Measurements from ENCODE around the gene PYDC2.
"Not testable (repeated sequence)": the region's sequence is repeated elsewhere in the genome, so short reads cannot be mapped to it uniquely, and the experiment has no call there.

The PYDC2 gene

GRCh38 chr3:191470545-191470944 lies 9.6 kb downstream of the PYDC2 start:
- FAIRE-seq, result no peak

- no peak for FAIRE-seq
These were observed 12.8 kb downstream of the PYDC2 start for GRCh38 chr3:191473661-191474198.

- peak; percentile 58 for FAIRE-seq
These were observed 15.3 kb downstream of the PYDC2 start for GRCh38 chr3:191476066-191476772.

DNA sequence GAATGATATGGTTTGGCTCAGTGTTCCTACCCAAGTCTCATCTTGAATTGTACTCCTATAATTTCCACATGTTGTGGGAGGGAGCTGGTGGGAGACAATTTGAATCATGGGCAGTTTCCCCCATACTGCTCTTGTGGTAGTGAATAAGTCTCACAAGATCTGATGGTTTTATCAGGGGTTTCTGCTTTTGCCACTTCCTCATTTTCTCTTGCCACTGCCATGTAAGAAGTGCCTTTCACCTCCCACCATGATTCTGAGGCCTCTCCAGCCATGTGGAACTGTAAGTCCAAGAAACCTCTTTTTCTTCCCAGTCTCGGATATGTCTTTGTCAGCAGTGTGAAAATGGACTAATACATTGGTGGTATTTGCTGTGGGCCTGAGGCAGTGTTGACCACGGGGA lies 23.0 kb downstream of the PYDC2 start:
- not testable (repeated sequence) for FAIRE-seq

GRCh38 chr3:191484461-191484860 lies 23.5 kb downstream of the PYDC2 start:
- FAIRE-seq, result no peak

DNA sequence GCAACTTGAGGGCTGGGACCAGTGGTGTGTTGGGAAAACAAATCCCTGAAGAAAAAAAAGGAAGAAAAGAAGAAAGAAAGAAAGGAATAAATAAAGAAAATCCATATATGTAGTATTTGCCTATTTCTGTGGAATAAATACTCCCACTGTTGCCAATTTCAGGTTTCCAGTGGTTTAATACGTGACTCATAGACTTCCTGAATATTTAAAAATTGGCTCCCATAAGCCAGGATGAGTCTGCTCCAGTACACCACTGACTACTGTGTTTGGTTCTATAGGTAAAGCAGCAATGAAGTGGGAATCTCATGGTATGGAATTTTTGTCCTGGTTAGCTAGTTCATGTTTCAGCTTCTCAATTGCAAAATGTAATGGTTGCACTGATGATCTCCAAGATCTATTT lies 31.6 kb downstream of the PYDC2 start:
- no peak for FAIRE-seq

DNA sequence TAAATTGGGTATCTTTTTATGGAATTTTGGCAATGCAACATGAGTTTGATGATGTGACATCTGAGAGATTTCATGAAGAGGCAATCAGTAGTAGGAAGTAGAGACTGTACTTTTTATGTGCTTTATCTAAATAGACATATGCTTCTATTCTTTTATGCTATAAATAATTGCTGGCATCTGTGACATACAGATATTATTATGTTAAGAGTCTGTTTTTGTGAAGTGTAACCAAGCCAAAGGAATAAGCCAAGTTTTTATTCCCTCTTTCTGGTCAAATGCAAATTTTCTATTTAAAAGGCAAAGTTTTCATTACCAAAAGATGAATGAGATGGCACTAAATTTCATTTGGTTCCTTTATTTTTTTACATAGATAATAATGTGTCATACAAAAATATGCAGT lies 32.4 kb downstream of the PYDC2 start:
- FAIRE-seq, result no peak

- no peak for FAIRE-seq
These were observed 38.5 kb downstream of the PYDC2 start for GRCh38 chr3:191499307-191500080.

DNA sequence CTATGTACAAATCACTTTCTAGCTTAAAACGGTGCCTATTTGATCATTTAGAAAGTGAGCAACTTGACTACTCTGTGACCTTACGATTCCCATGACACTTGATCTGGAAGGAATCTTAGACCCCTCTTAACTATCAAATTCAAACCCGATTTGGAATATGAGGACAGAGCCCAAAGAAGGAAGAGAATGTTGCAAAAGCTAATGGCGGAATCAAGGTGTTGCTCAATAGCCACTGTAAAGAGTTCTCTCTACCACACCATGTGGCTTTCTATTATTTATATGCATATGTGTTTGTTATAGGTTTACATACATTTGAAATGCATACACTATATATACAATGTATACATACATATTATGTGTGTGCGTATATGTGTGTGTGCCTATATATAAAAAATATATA lies 39.9 kb downstream of the PYDC2 start:
- no peak for FAIRE-seq

GRCh38 chr3:191502583-191502982 lies 41.6 kb downstream of the PYDC2 start:
- FAIRE-seq, result no peak

GRCh38 chr3:191509078-191509477 lies 48.1 kb downstream of the PYDC2 start:
- no peak for FAIRE-seq

Data from islet of Langerhans (tissue), 1 donor.